ENCODE results near the gene ANO6. TPM values are rescaled to one million over a fixed set of nuclear protein-coding genes. Genes with fewer than 3 reads are reported as not detected.

The ANO6 gene
- total RNA-seq, 3 donors from 2014 or later (not counting 1 experiment from before 2014, with no cell fraction given): 26.6 to 31.0 (median 30.4) TPM

- H3K36me3 Mint-ChIP-seq: no peaks in the 10 kb centered on the region
- ATAC-seq (no peak), DNase-seq (no peak)
- no peaks in the 10 kb centered on the region for H3K27me3 Mint-ChIP-seq (ENCODE audit: low read depth in 2 of 2)
- H3K27ac ChIP-seq (ENCODE audit: low read length): no peak overlapping the region
- no peak overlapping the region for H3K27ac Mint-ChIP-seq
- H3K27me3 ChIP-seq (ENCODE audit: control insufficient read depth, insufficient read depth, low read length): no peaks in the 10 kb centered on the region
- no peaks in the 10 kb centered on the region for H3K9me3 ChIP-seq (ENCODE audit: control insufficient read depth, insufficient read depth, low read length)
- H3K4me1 Mint-ChIP-seq: peaks cover 13 to 21% of the 10 kb centered on the region in 2 donors
- H3K4me1 ChIP-seq (ENCODE audit: control insufficient read depth, insufficient read depth, low read length): no peaks in the 10 kb centered on the region
- H3K4me3 Mint-ChIP-seq: no peak overlapping the region
- no peaks in the 10 kb centered on the region for H3K36me3 ChIP-seq (ENCODE audit: control insufficient read depth, insufficient read depth, low read length)
- WGBS (ENCODE audit: insufficient coverage): 82% methylated on average over 4 of the region's 4 CpGs
- no peak overlapping the region for H3K4me3 ChIP-seq (ENCODE audit: low read length)
- no peaks in the 10 kb centered on the region for H3K9me3 Mint-ChIP-seq
- no peak for TF ChIP-seq CTCF (IDR thresholded peaks at IDR 0.05)
- intact Hi-C loops (cut with micrococcal nuclease): no loop called here
Observed at GRCh38 chr12:45279931-45280830, 64.3 kb downstream of the ANO6 start.

GRCh38 chr12:45281994-45282393 lies 66.1 kb downstream of the ANO6 start:
- no peak overlapping the region for H3K4me3 Mint-ChIP-seq
- peaks cover 25 to 30% of the 10 kb centered on the region in 2 donors for H3K4me1 Mint-ChIP-seq
- Histone ChIP-seq H3K27ac (ENCODE audit: low read length) (no peak overlapping the region), H3K4me3 (ENCODE audit: low read length) (no peak overlapping the region), H3K4me1 (ENCODE audit: control insufficient read depth, insufficient read depth, low read length) (no peaks in the 10 kb centered on the region), H3K36me3 (ENCODE audit: control insufficient read depth, insufficient read depth, low read length) (no peaks in the 10 kb centered on the region), H3K27me3 (ENCODE audit: control insufficient read depth, insufficient read depth, low read length) (no peaks in the 10 kb centered on the region), H3K9me3 (ENCODE audit: control insufficient read depth, insufficient read depth, low read length) (no peaks in the 10 kb centered on the region)
- no peak for DNase-seq
- no peaks in the 10 kb centered on the region for H3K36me3 Mint-ChIP-seq
- no peaks in the 10 kb centered on the region for H3K27me3 Mint-ChIP-seq (ENCODE audit: low read depth in 2 of 2)
- no peak for TF ChIP-seq CTCF (IDR thresholded peaks at IDR 0.05)
- intact Hi-C loops (cut with micrococcal nuclease): no loop called here
- WGBS (ENCODE audit: insufficient coverage): 97% methylated on average over 1 of the region's 1 CpG
- H3K9me3 Mint-ChIP-seq: no peaks in the 10 kb centered on the region
- ATAC-seq: no peak
- no peak overlapping the region for H3K27ac Mint-ChIP-seq

GRCh38 chr12:45282411-45282810 lies 66.5 kb downstream of the ANO6 start:
- no peak for TF ChIP-seq CTCF (IDR thresholded peaks at IDR 0.05)
- Mint-ChIP-seq H3K9me3 (no peaks in the 10 kb centered on the region), H3K27ac (no peak overlapping the region), H3K36me3 (no peaks in the 10 kb centered on the region), H3K4me1 (peaks cover 30 to 34% of the 10 kb centered on the region in 2 donors), H3K4me3 (no peak overlapping the region), H3K27me3 (ENCODE audit: low read depth in 2 of 2) (no peaks in the 10 kb centered on the region)
- H3K27me3 ChIP-seq (ENCODE audit: control insufficient read depth, insufficient read depth, low read length): no peaks in the 10 kb centered on the region
- no peak overlapping the region for H3K27ac ChIP-seq (ENCODE audit: low read length)
- ATAC-seq (no peak), DNase-seq (no peak)
- no peaks in the 10 kb centered on the region for H3K36me3 ChIP-seq (ENCODE audit: control insufficient read depth, insufficient read depth, low read length)
- no peaks in the 10 kb centered on the region for H3K4me1 ChIP-seq (ENCODE audit: control insufficient read depth, insufficient read depth, low read length)
- no peaks in the 10 kb centered on the region for H3K9me3 ChIP-seq (ENCODE audit: control insufficient read depth, insufficient read depth, low read length)
- intact Hi-C loops (cut with micrococcal nuclease): no loop called here
- WGBS (ENCODE audit: insufficient coverage): 98% methylated on average over 4 of the region's 4 CpGs
- no peak overlapping the region for H3K4me3 ChIP-seq (ENCODE audit: low read length)
